ENCODE data around the gene ESYT3. TPM values are rescaled to one million over a fixed set of nuclear protein-coding genes. Genes with fewer than 3 reads are reported as not detected.
"Not testable (repeated sequence)": the region's sequence is repeated elsewhere in the genome, so short reads cannot be mapped to it uniquely, and the experiment has no call there.

The ESYT3 gene
- total and polyA plus RNA-seq, 8 donors = 0.95 to 2.8 (median 1.4) TPM

DNA sequence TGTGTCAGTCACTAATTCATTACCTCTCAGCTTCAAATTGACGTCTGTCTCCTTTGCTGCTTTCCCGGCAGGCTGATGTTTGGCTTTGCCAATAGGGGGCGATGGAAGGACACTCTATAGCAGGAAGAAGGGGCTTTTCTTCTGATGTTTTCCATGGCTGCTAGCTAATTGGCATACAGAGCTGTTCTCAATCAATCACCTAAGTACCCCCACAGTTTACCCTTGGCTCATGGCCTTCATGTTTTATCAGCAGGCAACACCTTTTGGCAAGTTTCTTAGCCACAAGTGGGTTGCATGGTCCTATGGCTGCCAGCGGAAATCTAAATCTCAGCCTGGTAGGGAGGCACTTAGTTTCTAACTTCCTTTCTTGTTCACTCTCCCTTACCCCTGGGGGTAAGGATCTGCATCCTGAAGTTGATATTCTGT, 45.0 kb downstream of the ESYT3 start:
- TF ChIP-seq, protein P1, sequence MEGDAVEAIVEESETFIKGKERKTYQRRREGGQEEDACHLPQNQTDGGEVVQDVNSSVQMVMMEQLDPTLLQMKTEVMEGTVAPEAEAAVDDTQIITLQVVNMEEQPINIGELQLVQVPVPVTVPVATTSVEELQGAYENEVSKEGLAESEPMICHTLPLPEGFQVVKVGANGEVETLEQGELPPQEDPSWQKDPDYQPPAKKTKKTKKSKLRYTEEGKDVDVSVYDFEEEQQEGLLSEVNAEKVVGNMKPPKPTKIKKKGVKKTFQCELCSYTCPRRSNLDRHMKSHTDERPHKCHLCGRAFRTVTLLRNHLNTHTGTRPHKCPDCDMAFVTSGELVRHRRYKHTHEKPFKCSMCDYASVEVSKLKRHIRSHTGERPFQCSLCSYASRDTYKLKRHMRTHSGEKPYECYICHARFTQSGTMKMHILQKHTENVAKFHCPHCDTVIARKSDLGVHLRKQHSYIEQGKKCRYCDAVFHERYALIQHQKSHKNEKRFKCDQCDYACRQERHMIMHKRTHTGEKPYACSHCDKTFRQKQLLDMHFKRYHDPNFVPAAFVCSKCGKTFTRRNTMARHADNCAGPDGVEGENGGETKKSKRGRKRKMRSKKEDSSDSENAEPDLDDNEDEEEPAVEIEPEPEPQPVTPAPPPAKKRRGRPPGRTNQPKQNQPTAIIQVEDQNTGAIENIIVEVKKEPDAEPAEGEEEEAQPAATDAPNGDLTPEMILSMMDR (IDR thresholded peaks at IDR 0.05) = peak in 3 of 4 donors; percentile 45 to 56 (median 56)
- DNase-seq (peak in 1 of 6 donors; percentile 45), ATAC-seq (peak in 3 of 4 donors; percentile 51 to 83 (median 69)), FAIRE-seq (no peak)
- WGBS, 2 donors = 33 to 43% methylated on average over 4 of the region's 4 CpGs
- no peaks in the 10 kb centered on the region for H3K36me3 ChIP-seq
- no peaks in the 10 kb centered on the region for H3K9me3 ChIP-seq
- H3K4me3 ChIP-seq = no peak overlapping the region
- intact Hi-C loops (cut with DNase I) = no loop called here
- H3K27me3 ChIP-seq = no peaks in the 10 kb centered on the region
- H3K27ac ChIP-seq = no peak overlapping the region
- no peaks in the 10 kb centered on the region for H3K4me1 ChIP-seq

DNA sequence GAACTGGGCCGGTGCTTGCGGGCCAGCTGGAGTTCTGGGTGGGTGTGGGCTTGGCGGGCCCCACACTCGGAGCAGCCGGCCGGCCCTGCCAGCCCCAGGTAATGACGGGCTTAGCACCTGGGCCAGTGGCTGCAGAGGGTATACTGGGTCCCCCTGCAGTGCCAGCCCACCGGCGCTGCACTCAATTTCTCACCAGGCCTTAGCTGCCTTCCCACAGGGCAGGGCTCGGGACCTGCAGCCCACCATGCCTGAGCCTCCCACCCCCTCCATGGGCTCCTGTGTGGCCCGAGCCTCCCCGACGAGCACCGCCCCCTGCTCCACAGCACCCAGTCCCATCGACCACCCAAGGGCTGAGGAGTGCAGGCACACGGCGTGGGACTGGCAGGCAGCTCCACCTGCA, 50.3 kb downstream of the ESYT3 start:
- not testable (repeated sequence) for H3K4me1 ChIP-seq, H3K27ac ChIP-seq, H3K27me3 ChIP-seq, H3K36me3 ChIP-seq, H3K9me3 ChIP-seq, ATAC-seq, FAIRE-seq, H3K4me3 ChIP-seq
- WGBS, 2 donors = 94 to 96% methylated on average over 15 to 17 of the region's 17 CpGs
- DNase-seq = peak in 1 of 6 donors; percentile 49
- intact Hi-C loops (cut with DNase I) = loop anchor here in 1 of 3 donors (10.0 kb wide), 1 partner anchor 60 kb away; no protein-coding TSS in a partner anchor

DNA sequence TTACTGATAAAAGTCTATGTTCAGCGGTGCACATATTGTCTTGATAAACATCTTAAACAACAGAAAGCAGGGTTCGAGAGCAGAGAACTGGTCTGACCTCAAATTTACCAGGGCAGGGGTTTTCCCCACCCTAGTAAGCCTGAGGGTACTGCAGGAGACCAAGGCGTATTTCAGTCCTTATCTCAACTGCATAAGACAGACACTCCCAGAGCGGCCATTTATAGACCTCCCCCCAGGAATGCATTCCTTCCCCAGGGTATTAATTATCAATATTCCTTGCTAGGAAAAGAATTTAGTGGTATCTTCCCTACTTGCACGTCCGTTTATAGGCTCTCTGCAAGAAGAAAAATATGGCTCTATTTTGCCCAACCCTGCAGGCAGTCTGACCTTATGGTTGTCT, 52.2 kb downstream of the ESYT3 start:
- not testable (repeated sequence) for H3K4me3 ChIP-seq, H3K36me3 ChIP-seq, FAIRE-seq, H3K27ac ChIP-seq, H3K9me3 ChIP-seq, H3K4me1 ChIP-seq, ATAC-seq, H3K27me3 ChIP-seq, DNase-seq
- WGBS, 2 donors = 94 to 96% methylated on average over 6 of the region's 6 CpGs
- intact Hi-C loops (cut with DNase I) = loop anchor here in 1 of 3 donors (10.0 kb wide), 1 partner anchor 58 kb away; no protein-coding TSS in a partner anchor

DNA sequence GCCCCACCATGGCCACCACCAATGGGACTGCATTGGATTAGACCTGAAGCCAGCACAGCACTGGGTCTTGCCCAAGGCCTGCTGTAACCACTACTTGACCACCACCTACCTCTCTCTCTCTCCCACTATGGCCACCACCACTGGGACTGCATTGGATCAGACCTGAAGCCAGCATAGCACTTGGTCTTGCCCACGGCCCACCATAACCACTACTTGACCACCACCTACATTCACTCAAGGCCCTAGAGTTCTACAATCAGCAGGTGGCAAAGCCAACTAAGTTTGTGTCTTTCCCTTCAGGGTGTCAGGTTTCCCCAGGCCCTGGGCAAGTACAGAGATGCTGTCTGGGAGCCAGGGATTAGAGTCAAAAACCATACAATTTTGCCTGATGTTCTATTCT, 57.6 kb downstream of the ESYT3 start:
- Histone ChIP-seq H3K36me3 (no peaks in the 10 kb centered on the region), H3K9me3 (no peaks in the 10 kb centered on the region), H3K4me1 (peaks cover 0 to 9% (median 3%) of the 10 kb centered on the region in 3 donors), H3K4me3 (no peak overlapping the region), H3K27ac (no peak overlapping the region), H3K27me3 (no peaks in the 10 kb centered on the region)
- ATAC-seq (no peak), FAIRE-seq (no peak), DNase-seq (no peak)
- TF ChIP-seq, protein P1 (IDR thresholded peaks at IDR 0.05) = no peak
- WGBS, 2 donors = 95 to 100% methylated on average over 1 of the region's 1 CpG
- intact Hi-C loops (cut with DNase I) = no loop called here

DNA sequence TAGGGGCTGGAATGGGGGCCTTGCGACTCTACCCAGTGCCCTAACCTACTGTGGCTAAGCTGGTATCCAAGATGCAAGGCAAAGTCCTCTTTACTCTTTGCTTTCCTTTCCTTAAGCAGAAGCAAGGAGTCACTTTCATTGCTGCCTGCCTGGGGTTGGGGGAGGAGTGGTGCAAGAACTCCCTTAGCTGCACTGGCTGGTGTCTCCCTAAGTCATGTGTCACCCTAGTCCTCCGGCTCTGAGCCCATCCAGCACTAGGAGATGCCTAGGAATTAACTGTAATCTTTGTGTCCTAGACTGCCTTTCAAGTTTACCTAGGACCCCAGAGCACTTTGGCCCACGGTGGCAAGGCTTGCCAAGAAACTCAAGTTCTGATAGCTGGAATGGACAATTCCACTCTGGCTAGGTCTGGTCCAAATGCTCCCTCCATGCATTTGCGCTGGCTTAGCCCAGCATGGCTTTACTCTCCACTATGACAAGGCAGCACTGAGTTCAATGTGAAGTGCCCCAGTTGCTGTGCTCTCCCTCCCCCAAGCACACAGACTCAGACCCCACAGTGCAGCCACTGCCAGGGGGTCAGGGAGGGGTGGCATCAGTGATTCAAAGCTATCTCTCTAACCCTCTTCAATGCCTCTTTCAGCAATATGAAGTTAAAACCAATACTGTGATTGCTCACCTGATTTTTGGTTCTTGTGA, 58.7 kb downstream of the ESYT3 start:
- no peak for FAIRE-seq
- WGBS, 2 donors = 95 to 96% methylated on average over 4 of the region's 4 CpGs
- no peak for ATAC-seq
- Histone ChIP-seq H3K4me3 (no peak overlapping the region), H3K27me3 (no peaks in the 10 kb centered on the region), H3K27ac (no peak overlapping the region), H3K9me3 (no peaks in the 10 kb centered on the region), H3K4me1 (peaks cover 0 to 15% (median 6%) of the 10 kb centered on the region in 3 donors), H3K36me3 (no peaks in the 10 kb centered on the region)
- intact Hi-C loops (cut with DNase I) = no loop called here
- TF ChIP-seq, protein P1 (IDR thresholded peaks at IDR 0.05) = no peak
- no peak for DNase-seq

Data from pancreas (tissue), 10 donors.